ENCODE data around the gene BABAM2. TPM values are rescaled to one million over a fixed set of nuclear protein-coding genes. Genes with fewer than 3 reads are reported as not detected.

The BABAM2 gene
- total and polyA plus RNA-seq, 4 donors, result 17.2 to 53.8 (median 36.5) TPM

DNA sequence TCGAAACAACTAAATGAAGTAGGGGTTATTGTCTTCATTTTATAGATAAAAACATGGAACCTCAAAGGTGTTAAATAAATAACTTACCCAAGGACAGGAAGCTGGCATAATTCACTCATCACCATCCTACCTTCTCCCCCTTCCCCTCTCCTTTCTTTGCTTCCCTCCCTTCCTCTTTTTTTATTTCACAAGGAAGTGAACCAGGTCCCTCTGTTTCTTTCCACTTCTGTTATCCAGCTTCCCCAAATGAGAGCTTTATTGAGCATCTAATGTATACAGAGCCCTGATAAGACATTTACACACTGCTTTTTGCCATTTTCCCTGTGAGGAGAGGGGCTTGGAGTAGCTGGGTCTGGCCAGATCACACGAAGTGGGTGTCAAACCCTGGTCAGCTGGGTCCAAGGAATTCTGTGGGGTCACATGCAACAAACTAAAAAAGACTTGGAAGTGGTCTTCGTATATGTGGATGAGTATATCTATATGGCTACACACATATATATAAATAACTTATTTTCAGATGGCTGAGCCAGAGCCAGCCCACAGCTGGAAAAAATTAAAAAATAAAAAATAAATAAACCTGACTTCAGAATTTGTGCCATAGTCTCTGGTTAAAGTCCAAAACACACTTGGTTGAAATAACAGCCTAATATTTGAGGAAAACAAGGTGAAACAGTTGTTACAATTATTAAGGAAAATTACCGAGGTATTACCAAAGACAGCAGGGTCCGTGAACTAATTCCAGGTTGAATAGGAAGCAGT lies 452.8 kb downstream of the BABAM2 start:
- H3K4me3 ChIP-seq (ENCODE audit: low read length in 2 of 2), result no peak overlapping the region

DNA sequence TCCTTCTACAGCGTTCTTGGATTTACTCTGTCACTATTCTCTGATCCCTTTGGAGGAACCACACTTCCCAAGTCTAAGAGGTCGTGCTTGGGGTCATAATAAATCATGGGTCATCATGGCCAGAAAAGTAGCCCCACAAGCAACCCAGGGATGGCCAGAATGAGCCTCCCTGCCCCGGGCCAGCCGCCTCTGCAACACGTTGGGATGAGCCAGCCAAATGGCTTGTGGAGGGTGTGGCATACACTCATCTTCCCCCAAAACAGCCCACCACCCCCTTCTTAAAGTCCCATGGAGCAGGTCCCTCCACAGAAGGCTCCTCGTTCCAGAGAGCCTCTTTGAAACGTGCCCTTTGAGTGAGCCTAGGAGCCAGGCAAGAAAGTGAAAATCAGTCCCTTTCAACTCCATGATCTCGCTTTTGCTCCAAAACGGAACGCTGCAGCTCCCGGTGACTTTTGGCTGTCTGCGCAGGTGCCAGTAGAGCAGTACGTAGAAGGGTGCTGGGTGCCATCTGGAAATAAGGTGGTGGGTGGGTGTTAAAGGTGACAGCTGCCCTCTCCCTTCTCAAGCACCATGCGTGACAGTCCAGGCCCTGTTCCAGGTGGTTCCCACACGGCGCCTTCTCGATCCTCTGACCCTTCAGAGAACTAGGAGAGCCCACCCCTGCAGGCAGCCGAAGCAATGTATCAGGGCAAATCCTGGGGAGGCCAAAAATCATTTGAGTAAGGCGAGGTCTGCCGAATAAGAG lies 453.6 kb downstream of the BABAM2 start:
- DNase-seq (peak; percentile 35 to 59), ATAC-seq (ENCODE audit: low FRiP score) (no peak)
- H3K36me3 ChIP-seq (ENCODE audit: control insufficient read depth in 1 of 2, insufficient read depth in 2 of 2, low read length in 1 of 2), result no peaks in the 10 kb centered on the region
- no peaks in the 10 kb centered on the region for H3K27me3 ChIP-seq (ENCODE audit: control insufficient read depth in 1 of 2, insufficient read depth in 2 of 2, low read length in 1 of 2)
- no peak overlapping the region for H3K4me3 ChIP-seq (ENCODE audit: low read length in 2 of 2)
- no peaks in the 10 kb centered on the region for H3K9me3 ChIP-seq (ENCODE audit: control insufficient read depth, low read length)
- intact Hi-C loops (cut with DNase I), result loop anchor here (1.0 to 5.0 kb wide), 3 partner anchors 43 to 637 kb away; no protein-coding TSS in a partner anchor
- 77 to 80% methylated on average over 20 of the region's 20 CpGs for WGBS, 2 donors
- H3K4me1 ChIP-seq (ENCODE audit: control insufficient read depth in 1 of 2, insufficient read depth in 2 of 2, low read length in 2 of 2), result peaks cover 0 to 4% of the 10 kb centered on the region in 2 donors
- H3K27ac ChIP-seq (ENCODE audit: low read depth in 1 of 2, low read length in 2 of 2), result no peak overlapping the region

More for the DNA sequence above, 452.8 kb downstream of the BABAM2 start:
- DNase-seq, result no peak
- no peak for ATAC-seq (ENCODE audit: low FRiP score)
- Histone ChIP-seq H3K36me3 (ENCODE audit: control insufficient read depth in 1 of 2, insufficient read depth in 2 of 2, low read length in 1 of 2) (no peaks in the 10 kb centered on the region), H3K27ac (ENCODE audit: low read depth in 1 of 2, low read length in 2 of 2) (peak overlapping the region; percentile 45 to 90), H3K27me3 (ENCODE audit: control insufficient read depth in 1 of 2, insufficient read depth in 2 of 2, low read length in 1 of 2) (no peaks in the 10 kb centered on the region), H3K4me1 (ENCODE audit: control insufficient read depth in 1 of 2, insufficient read depth in 2 of 2, low read length in 2 of 2) (peaks cover 0 to 4% of the 10 kb centered on the region in 2 donors), H3K9me3 (ENCODE audit: control insufficient read depth, low read length) (no peaks in the 10 kb centered on the region)
- intact Hi-C loops (cut with DNase I), result loop anchor here (1.0 to 5.0 kb wide), 3 partner anchors 44 to 636 kb away; no protein-coding TSS in a partner anchor
- 26 to 30% methylated on average over 5 of the region's 5 CpGs for WGBS, 2 donors

DNA sequence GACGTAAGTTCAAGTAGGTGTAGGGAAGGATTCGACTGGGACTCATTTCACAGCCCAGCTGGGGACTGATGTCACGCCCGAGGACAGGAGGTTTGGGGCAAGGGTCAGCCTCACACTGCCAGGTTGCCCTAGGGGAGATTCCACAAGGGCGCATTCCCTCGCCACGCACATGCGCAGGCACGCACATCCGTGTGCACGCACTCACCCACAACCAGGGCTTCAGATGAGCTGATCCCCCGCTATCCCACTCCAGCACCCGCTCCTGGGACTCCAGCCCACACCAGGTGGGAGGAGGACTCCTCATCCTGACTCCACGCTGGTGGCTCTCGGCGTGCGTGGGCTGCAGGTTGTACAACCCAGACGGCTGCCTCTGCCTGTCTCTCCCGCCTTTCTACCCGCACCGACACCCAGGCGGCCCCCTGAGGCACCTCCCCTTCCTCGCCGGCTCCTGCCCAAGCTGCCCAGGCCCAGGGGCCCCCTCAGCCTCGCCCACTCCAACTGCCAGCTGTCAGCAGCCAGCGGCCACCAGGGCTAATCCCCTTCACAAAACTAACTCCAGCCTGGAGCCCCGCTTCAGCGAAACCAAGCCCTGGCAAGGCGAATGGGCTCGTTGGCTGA lies 454.3 kb downstream of the BABAM2 start:
- no peaks in the 10 kb centered on the region for H3K36me3 ChIP-seq (ENCODE audit: control insufficient read depth in 1 of 2, insufficient read depth in 2 of 2, low read length in 1 of 2)
- H3K4me3 ChIP-seq (ENCODE audit: low read length in 2 of 2), result no peak overlapping the region
- WGBS, 2 donors, result 94 to 95% methylated on average over 30 of the region's 30 CpGs
- ATAC-seq (ENCODE audit: low FRiP score) (no peak), DNase-seq (peak; percentile 43 to 59)
- no peak overlapping the region for H3K27ac ChIP-seq (ENCODE audit: low read depth in 1 of 2, low read length in 2 of 2)
- intact Hi-C loops (cut with DNase I), result loop anchor here (5.0 kb wide), 2 partner anchors 42 to 638 kb away; no protein-coding TSS in a partner anchor
- H3K27me3 ChIP-seq (ENCODE audit: control insufficient read depth in 1 of 2, insufficient read depth in 2 of 2, low read length in 1 of 2), result no peaks in the 10 kb centered on the region
- no peaks in the 10 kb centered on the region for H3K9me3 ChIP-seq (ENCODE audit: control insufficient read depth, low read length)
- H3K4me1 ChIP-seq (ENCODE audit: control insufficient read depth in 1 of 2, insufficient read depth in 2 of 2, low read length in 2 of 2), result peaks cover 0 to 4% of the 10 kb centered on the region in 2 donors

DNA sequence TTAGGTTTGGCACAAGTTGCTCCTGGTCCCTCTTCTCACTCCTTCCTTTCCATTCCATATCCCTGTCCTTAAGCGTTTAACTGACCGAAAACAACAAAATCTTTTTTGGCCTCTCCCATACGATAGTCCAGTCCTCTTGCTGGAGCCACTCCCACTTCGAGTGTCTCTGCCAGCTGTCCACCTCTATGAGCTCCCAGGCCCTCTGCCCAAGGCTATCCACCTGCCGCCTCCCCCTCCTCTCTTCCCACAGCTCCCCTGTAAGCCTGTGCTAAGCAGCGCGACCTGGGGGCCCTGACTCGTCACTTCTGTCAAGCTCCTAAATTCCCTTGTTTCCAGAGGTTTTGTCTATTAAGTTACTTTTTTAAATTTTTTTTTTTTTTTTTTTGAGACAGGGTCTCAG lies 455.1 kb downstream of the BABAM2 start:
- H3K27ac ChIP-seq (ENCODE audit: low read depth in 1 of 2, low read length in 2 of 2), result no peak overlapping the region
- no peaks in the 10 kb centered on the region for H3K36me3 ChIP-seq (ENCODE audit: control insufficient read depth in 1 of 2, insufficient read depth in 2 of 2, low read length in 1 of 2)
- no peaks in the 10 kb centered on the region for H3K9me3 ChIP-seq (ENCODE audit: control insufficient read depth, low read length)
- H3K4me1 ChIP-seq (ENCODE audit: control insufficient read depth in 1 of 2, insufficient read depth in 2 of 2, low read length in 2 of 2), result peaks cover 0 to 4% of the 10 kb centered on the region in 2 donors
- H3K4me3 ChIP-seq (ENCODE audit: low read length in 2 of 2), result no peak overlapping the region
- intact Hi-C loops (cut with DNase I), result no loop called here
- DNase-seq (no peak), ATAC-seq (ENCODE audit: low FRiP score) (no peak)
- H3K27me3 ChIP-seq (ENCODE audit: control insufficient read depth in 1 of 2, insufficient read depth in 2 of 2, low read length in 1 of 2), result no peaks in the 10 kb centered on the region
- WGBS, 2 donors, result 83 to 86% methylated on average over 8 of the region's 8 CpGs

DNA sequence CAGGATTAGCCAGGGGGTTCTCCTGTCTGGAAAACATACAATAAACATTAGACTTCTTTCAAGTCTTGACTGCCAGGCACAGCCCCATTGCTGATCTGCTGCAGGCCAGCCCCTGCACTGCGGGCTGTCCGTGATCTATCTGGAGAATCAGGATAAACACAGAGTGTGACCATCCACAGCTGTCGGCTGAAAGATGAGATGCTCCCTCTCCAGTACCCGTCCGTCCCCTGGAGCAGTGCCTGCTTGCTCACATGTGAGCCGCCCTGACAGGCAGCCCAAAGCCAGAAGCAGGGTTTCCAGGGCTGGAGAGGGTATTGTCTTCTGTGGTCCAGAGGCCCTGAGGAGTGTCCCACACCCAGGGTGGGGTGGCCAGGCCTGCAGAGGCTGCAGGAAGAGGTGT lies 456.1 kb downstream of the BABAM2 start:
- Histone ChIP-seq H3K27me3 (ENCODE audit: control insufficient read depth in 1 of 2, insufficient read depth in 2 of 2, low read length in 1 of 2) (no peaks in the 10 kb centered on the region), H3K4me3 (ENCODE audit: low read length in 2 of 2) (no peak overlapping the region), H3K9me3 (ENCODE audit: control insufficient read depth, low read length) (no peaks in the 10 kb centered on the region), H3K4me1 (ENCODE audit: control insufficient read depth in 1 of 2, insufficient read depth in 2 of 2, low read length in 2 of 2) (peaks cover 0 to under 1% of the 10 kb centered on the region in 2 donors), H3K36me3 (ENCODE audit: control insufficient read depth in 1 of 2, insufficient read depth in 2 of 2, low read length in 1 of 2) (no peaks in the 10 kb centered on the region), H3K27ac (ENCODE audit: low read depth in 1 of 2, low read length in 2 of 2) (no peak overlapping the region)
- 92 to 93% methylated on average over 6 of the region's 6 CpGs for WGBS, 2 donors
- intact Hi-C loops (cut with DNase I), result no loop called here
- DNase-seq (peak; percentile 38 to 59), ATAC-seq (ENCODE audit: low FRiP score) (no peak)

DNA sequence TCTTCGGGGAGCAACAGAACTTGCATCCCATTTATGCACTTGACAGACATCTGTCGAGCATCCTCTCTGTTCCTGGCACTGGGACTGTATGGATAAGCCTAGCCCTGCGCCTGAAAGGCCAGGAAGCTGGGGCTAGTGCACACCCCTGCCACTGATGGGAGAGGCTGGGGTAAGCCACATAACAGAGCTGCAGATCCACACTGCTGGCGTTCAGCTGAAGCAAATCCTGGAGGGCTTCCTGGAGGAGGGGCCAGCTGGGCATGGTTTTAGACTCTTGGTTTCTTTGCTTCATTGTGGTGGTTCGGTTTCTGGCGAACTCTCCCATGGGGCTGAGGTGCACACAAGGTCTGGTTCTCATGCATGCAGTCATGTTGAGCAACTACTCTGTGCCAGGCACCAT lies 456.7 kb downstream of the BABAM2 start:
- H3K27me3 ChIP-seq (ENCODE audit: control insufficient read depth in 1 of 2, insufficient read depth in 2 of 2, low read length in 1 of 2), result no peaks in the 10 kb centered on the region
- H3K4me1 ChIP-seq (ENCODE audit: control insufficient read depth in 1 of 2, insufficient read depth in 2 of 2, low read length in 2 of 2), result no peaks in the 10 kb centered on the region
- H3K27ac ChIP-seq (ENCODE audit: low read depth in 1 of 2, low read length in 2 of 2), result no peak overlapping the region
- intact Hi-C loops (cut with DNase I), result no loop called here
- DNase-seq, result peak; percentile 21 to 41
- H3K36me3 ChIP-seq (ENCODE audit: control insufficient read depth in 1 of 2, insufficient read depth in 2 of 2, low read length in 1 of 2), result no peaks in the 10 kb centered on the region
- no peak for ATAC-seq (ENCODE audit: low FRiP score)
- no peak overlapping the region for H3K4me3 ChIP-seq (ENCODE audit: low read length in 2 of 2)
- 95 to 96% methylated on average over 6 of the region's 6 CpGs for WGBS, 2 donors
- H3K9me3 ChIP-seq (ENCODE audit: control insufficient read depth, low read length), result no peaks in the 10 kb centered on the region

DNA sequence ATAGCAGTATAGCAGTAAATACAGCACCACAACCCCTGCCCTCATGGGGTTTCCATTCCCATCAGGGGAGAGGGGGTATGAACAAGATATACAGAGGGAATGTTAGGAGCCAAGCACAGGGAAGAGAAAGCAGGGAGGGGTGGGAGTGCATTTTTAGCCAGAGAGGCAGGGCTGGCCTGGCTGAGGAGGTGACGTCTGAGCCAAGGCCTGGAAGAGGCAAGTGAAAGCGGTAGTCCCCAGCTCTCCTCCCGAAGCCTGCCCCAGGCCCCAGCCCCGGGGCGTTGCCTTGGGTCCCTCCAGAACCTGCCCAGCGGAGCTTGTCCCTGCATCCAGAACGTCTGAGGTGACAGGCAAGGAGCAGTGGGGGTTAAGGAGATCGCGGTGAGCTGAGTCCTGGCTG lies 457.1 kb downstream of the BABAM2 start:
- peak; percentile 8 for ATAC-seq (ENCODE audit: low FRiP score)
- DNase-seq, result peak; percentile 51 to 75
- Histone ChIP-seq H3K9me3 (ENCODE audit: control insufficient read depth, low read length) (no peaks in the 10 kb centered on the region), H3K27ac (ENCODE audit: low read depth in 1 of 2, low read length in 2 of 2) (no peak overlapping the region), H3K36me3 (ENCODE audit: control insufficient read depth in 1 of 2, insufficient read depth in 2 of 2, low read length in 1 of 2) (no peaks in the 10 kb centered on the region), H3K27me3 (ENCODE audit: control insufficient read depth in 1 of 2, insufficient read depth in 2 of 2, low read length in 1 of 2) (no peaks in the 10 kb centered on the region), H3K4me3 (ENCODE audit: low read length in 2 of 2) (no peak overlapping the region), H3K4me1 (ENCODE audit: control insufficient read depth in 1 of 2, insufficient read depth in 2 of 2, low read length in 2 of 2) (no peaks in the 10 kb centered on the region)
- 62 to 63% methylated on average over 9 of the region's 9 CpGs for WGBS, 2 donors
- intact Hi-C loops (cut with DNase I), result no loop called here

DNA sequence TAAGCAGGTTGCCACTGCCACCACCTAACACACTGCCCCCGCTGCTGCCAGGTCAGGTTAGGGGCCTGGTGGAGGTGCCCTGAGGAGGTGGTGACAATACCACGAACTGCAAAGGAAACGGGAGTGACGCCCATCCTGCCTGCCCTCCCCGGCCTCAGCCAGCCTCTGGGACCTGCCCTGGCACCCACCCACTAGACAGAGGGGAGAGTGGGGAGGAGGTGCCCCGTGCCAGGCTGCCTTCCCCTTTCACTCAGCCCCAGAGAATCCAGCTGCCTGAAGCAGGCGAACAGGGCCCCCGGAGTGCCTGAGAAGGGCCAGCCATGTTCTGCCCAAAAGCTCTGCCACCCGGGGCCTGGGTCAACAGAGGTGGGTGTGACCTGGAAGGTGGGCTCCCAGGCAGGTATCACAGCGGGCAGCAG lies 457.6 kb downstream of the BABAM2 start:
- Histone ChIP-seq H3K27ac (ENCODE audit: low read depth in 1 of 2, low read length in 2 of 2) (no peak overlapping the region), H3K36me3 (ENCODE audit: control insufficient read depth in 1 of 2, insufficient read depth in 2 of 2, low read length in 1 of 2) (no peaks in the 10 kb centered on the region), H3K9me3 (ENCODE audit: control insufficient read depth, low read length) (no peaks in the 10 kb centered on the region), H3K4me1 (ENCODE audit: control insufficient read depth in 1 of 2, insufficient read depth in 2 of 2, low read length in 2 of 2) (no peaks in the 10 kb centered on the region), H3K27me3 (ENCODE audit: control insufficient read depth in 1 of 2, insufficient read depth in 2 of 2, low read length in 1 of 2) (no peaks in the 10 kb centered on the region), H3K4me3 (ENCODE audit: low read length in 2 of 2) (no peak overlapping the region)
- WGBS, 2 donors, result 78 to 85% methylated on average over 9 to 10 of the region's 10 CpGs
- DNase-seq, result peak; percentile 55 to 74
- ATAC-seq (ENCODE audit: low FRiP score), result no peak
- intact Hi-C loops (cut with DNase I), result no loop called here
